ENCODE measurements around the gene GNG8. TPM values are rescaled to one million over a fixed set of nuclear protein-coding genes. Genes with fewer than 3 reads are reported as not detected.

The GNG8 gene
- polyA plus RNA-seq, 1 donor from 2014 or later: not detected

DNA sequence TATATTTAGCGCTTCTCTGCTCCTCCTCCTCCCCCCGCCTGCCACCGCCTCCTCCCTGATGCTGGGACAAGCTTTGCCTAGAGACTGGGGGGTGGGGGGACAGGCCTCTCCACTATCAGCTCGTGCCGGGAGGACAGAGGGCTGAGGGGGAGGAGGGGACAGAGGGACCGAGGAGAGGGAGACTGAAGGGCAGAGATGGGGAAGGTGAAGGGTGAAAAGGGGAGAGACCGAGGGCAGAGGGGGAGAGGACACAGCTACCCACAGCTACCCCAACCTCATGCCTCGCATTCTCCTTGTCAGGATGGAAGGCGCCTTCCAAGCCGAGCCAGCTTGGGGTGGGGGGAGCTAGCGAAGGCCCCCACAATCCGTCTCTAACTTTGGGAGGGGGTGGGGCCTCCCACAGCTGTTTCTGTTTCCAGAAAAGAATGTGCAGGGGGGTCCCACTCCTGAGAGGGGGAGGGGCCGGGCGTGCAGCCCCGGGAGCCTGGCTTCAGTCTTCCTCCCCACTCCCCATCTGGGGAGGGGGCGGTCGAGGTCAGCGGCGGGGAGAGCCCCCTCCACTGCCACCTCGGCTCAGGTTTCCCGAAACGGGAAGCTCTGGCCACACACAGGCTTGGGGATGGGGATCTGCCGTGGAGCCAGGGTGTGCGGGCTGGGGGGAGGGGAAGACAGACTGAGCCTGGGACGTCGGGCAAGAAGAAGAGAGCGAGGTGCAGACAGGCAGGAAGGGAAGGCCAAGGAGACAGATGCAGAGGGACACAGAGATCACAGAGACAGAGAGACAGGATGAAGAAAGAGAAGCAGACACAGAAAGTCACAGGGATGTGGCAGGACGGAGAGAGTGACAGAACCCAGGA is 23.4 kb upstream of the GNG8 start:
- Histone ChIP-seq H3K79me2 (replicated peaks; ENCODE audit: insufficient read depth, low read length) (peaks cover 21% of the 10 kb centered on the region), H4K20me1 (ENCODE audit: insufficient read depth) (no peaks in the 10 kb centered on the region), H3K9me3 (ENCODE audit: low read length) (no peaks in the 10 kb centered on the region), H3F3A (ENCODE audit: insufficient read depth, low read length, poor library complexity, severe bottlenecking) (no peaks in the 10 kb centered on the region), H3K36me3 (ENCODE audit: insufficient read depth, low read length) (no peaks in the 10 kb centered on the region), H3K4me3 (ENCODE audit: low read length) (peak overlapping the region; percentile 98), H3K9me2 (ENCODE audit: insufficient read depth, low read length) (no peaks in the 10 kb centered on the region), H3K27ac (ENCODE audit: low read length) (peak overlapping the region; percentile 90), H3K4me2 (ENCODE audit: low read length) (peak overlapping the region; percentile 94), H2AFZ (ENCODE audit: low read depth, low read length) (peak overlapping the region; percentile 52), H3K9ac (ENCODE audit: low read length) (peak overlapping the region; percentile 99), H3K27me3 (ENCODE audit: insufficient read depth, low read depth, low read length) (no peaks in the 10 kb centered on the region)
- TF ChIP-seq POLR2AphosphoS5 (IDR thresholded peaks at IDR 0.05) (peak; percentile 34), TAF1 (IDR thresholded peaks at IDR 0.05; ENCODE audit: low read depth) (no peak), SMC3 (conservative IDR thresholded peaks at IDR 0.05; ENCODE audit: poor library complexity) (peak; percentile 37), MXI1 (conservative IDR thresholded peaks at IDR 0.05; ENCODE audit: poor library complexity, severe bottlenecking) (peak; percentile 9), EP300 (conservative IDR thresholded peaks at IDR 0.05; ENCODE audit: poor library complexity, severe bottlenecking) (peak; percentile 14), EZH2 (IDR thresholded peaks at IDR 0.05; ENCODE audit: borderline replicate concordance, insufficient read depth, low read length, poor library complexity, severe bottlenecking) (no peak)
- TF ChIP-seq, protein P1, sequence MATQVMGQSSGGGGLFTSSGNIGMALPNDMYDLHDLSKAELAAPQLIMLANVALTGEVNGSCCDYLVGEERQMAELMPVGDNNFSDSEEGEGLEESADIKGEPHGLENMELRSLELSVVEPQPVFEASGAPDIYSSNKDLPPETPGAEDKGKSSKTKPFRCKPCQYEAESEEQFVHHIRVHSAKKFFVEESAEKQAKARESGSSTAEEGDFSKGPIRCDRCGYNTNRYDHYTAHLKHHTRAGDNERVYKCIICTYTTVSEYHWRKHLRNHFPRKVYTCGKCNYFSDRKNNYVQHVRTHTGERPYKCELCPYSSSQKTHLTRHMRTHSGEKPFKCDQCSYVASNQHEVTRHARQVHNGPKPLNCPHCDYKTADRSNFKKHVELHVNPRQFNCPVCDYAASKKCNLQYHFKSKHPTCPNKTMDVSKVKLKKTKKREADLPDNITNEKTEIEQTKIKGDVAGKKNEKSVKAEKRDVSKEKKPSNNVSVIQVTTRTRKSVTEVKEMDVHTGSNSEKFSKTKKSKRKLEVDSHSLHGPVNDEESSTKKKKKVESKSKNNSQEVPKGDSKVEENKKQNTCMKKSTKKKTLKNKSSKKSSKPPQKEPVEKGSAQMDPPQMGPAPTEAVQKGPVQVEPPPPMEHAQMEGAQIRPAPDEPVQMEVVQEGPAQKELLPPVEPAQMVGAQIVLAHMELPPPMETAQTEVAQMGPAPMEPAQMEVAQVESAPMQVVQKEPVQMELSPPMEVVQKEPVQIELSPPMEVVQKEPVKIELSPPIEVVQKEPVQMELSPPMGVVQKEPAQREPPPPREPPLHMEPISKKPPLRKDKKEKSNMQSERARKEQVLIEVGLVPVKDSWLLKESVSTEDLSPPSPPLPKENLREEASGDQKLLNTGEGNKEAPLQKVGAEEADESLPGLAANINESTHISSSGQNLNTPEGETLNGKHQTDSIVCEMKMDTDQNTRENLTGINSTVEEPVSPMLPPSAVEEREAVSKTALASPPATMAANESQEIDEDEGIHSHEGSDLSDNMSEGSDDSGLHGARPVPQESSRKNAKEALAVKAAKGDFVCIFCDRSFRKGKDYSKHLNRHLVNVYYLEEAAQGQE (IDR thresholded peaks at IDR 0.05; ENCODE audit: borderline replicate concordance): peak; percentile 27

DNA sequence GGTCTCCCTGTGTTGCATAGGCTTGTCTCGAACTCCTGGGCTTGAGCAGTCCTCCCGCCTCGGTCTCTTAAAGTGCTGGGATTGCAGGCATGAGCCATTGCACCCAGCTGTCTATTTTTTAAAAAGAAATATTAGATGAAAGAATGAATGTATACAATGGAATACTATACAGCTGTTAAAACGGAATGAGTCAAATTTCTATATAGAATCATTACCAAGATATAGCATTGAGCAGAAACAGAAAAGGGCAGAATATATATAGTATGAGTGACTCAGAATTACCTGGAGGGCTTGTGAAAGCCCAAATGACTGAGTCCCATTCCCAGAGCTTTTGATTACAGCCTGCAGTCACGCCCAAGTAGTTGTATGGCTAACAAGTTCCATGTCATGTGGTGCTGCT is 20.5 kb upstream of the GNG8 start:
- no peak overlapping the region for H3K27ac ChIP-seq (ENCODE audit: low read length)
- no peaks in the 10 kb centered on the region for H3K36me3 ChIP-seq (ENCODE audit: insufficient read depth, low read length)
- no peaks in the 10 kb centered on the region for H3F3A ChIP-seq (ENCODE audit: insufficient read depth, low read length, poor library complexity, severe bottlenecking)
- no peak overlapping the region for H3K4me3 ChIP-seq (ENCODE audit: low read length)
- no peaks in the 10 kb centered on the region for H3K9me2 ChIP-seq (ENCODE audit: insufficient read depth, low read length)
- H3K79me2 ChIP-seq (replicated peaks; ENCODE audit: insufficient read depth, low read length): peaks cover 21% of the 10 kb centered on the region
- no peak overlapping the region for H3K4me2 ChIP-seq (ENCODE audit: low read length)
- no peak overlapping the region for H3K9ac ChIP-seq (ENCODE audit: low read length)
- no peak overlapping the region for H2AFZ ChIP-seq (ENCODE audit: low read depth, low read length)
- no peaks in the 10 kb centered on the region for H4K20me1 ChIP-seq (ENCODE audit: insufficient read depth)
- TF ChIP-seq EP300 (conservative IDR thresholded peaks at IDR 0.05; ENCODE audit: poor library complexity, severe bottlenecking) (no peak), EZH2 (IDR thresholded peaks at IDR 0.05; ENCODE audit: borderline replicate concordance, insufficient read depth, low read length, poor library complexity, severe bottlenecking) (no peak), TAF1 (IDR thresholded peaks at IDR 0.05; ENCODE audit: low read depth) (no peak), POLR2AphosphoS5 (IDR thresholded peaks at IDR 0.05) (no peak), MXI1 (conservative IDR thresholded peaks at IDR 0.05; ENCODE audit: poor library complexity, severe bottlenecking) (no peak), SMC3 (conservative IDR thresholded peaks at IDR 0.05; ENCODE audit: poor library complexity) (no peak), RAD21 (conservative IDR thresholded peaks at IDR 0.05) (no peak)
- TF ChIP-seq, protein P2, sequence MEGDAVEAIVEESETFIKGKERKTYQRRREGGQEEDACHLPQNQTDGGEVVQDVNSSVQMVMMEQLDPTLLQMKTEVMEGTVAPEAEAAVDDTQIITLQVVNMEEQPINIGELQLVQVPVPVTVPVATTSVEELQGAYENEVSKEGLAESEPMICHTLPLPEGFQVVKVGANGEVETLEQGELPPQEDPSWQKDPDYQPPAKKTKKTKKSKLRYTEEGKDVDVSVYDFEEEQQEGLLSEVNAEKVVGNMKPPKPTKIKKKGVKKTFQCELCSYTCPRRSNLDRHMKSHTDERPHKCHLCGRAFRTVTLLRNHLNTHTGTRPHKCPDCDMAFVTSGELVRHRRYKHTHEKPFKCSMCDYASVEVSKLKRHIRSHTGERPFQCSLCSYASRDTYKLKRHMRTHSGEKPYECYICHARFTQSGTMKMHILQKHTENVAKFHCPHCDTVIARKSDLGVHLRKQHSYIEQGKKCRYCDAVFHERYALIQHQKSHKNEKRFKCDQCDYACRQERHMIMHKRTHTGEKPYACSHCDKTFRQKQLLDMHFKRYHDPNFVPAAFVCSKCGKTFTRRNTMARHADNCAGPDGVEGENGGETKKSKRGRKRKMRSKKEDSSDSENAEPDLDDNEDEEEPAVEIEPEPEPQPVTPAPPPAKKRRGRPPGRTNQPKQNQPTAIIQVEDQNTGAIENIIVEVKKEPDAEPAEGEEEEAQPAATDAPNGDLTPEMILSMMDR (IDR thresholded peaks at IDR 0.05; ENCODE audit: poor library complexity, severe bottlenecking): no peak
- TF ChIP-seq, protein P1 (IDR thresholded peaks at IDR 0.05; ENCODE audit: borderline replicate concordance): no peak
- H3K9me3 ChIP-seq (ENCODE audit: low read length): no peaks in the 10 kb centered on the region
- no peaks in the 10 kb centered on the region for H3K27me3 ChIP-seq (ENCODE audit: insufficient read depth, low read depth, low read length)
